Endometrial microvascular endothelial cells (primary cell): ENCODE measurements around the gene SSTR5. TPM values are rescaled to one million over a fixed set of nuclear protein-coding genes. Genes with fewer than 3 reads are reported as not detected.
"Not testable (repeated sequence)": the region's sequence is repeated elsewhere in the genome, so short reads cannot be mapped to it uniquely, and the experiment has no call there.

ENCODE experiments used
- in situ Hi-C: cut with HindIII; loops from 2 replicates; pipeline ENCODE4 v1.10.0; 2017; ENCODE audit warnings: low sequenced_read_pairs, low pct_unique_long_range_greater_than_20kb; ENCODE audit errors: inconsistent ontology term
- total RNA-seq: library from RNA; depleted of rRNA; stranded (reverse); fragments of >200 nt; gene quantifications from one replicate; pipeline ENCODE4 v1.2.3, GENCODE V29; 2015; ENCODE audit errors: inconsistent ontology term

Gene SSTR5
- not detected for total RNA-seq

DNA sequence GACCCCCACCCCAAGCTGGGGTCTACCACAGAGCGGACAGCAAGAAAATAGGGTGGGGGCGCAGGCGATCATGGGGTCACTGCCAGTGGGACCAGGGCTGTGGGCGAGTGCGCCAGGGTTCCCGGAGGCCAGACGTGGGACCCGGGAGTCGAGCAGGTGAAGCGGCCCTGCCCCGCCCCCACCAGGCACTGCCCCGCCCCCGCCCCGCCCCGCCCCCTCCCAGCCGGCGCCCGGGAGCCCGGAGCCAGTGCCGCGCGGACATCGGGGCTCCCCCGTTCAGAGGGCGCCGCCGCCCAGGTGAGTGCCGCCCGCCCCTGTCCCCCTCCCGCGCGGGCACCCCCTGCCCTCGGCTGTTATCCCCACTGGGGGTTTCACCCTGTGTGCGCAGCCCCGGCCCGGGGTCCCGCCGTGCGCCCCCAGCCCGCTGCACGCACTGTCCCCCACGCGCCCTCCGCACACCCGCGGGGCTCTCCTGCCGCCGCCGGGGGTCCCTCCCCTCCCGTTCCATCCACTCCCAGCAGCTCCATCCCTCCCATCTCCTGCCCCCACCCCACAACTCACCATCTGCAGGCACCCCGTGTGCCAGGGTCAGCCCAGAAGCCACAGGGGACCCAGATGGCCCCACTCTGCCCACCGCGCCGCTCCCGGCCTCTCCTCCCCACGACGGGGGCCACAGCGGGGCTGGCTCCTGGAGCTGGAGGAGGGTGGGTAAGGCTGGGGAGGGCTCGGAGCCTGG lies at the start of gene SSTR5:
SSTR5 (plus strand) TSS at position 222 of the 736 bp plus-strand sequence. CDS start 6,122 bp downstream, outside the sequence.
- in situ Hi-C loops = no loop called here

DNA sequence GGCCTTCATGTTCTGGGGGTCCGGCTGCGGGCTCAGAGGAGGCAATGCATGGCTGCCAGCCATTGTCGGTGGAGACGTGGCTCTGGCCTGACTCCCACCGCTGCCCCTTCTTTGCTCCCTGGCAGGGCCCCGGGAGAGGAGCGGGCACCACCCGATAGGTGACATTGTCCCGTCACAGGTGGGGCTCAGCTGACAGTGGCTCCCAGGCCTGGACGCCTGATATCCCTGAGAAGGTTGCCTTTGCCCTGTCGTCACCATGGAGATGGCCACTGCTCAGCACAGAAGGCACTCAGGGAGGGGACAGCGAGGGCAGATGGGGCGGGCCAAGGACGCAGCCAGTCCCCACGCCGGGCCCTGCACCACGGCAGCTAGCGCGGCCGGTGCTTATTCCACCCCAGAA lies 48.4 kb upstream of the SSTR5 start:
- in situ Hi-C loops = no loop called here

DNA sequence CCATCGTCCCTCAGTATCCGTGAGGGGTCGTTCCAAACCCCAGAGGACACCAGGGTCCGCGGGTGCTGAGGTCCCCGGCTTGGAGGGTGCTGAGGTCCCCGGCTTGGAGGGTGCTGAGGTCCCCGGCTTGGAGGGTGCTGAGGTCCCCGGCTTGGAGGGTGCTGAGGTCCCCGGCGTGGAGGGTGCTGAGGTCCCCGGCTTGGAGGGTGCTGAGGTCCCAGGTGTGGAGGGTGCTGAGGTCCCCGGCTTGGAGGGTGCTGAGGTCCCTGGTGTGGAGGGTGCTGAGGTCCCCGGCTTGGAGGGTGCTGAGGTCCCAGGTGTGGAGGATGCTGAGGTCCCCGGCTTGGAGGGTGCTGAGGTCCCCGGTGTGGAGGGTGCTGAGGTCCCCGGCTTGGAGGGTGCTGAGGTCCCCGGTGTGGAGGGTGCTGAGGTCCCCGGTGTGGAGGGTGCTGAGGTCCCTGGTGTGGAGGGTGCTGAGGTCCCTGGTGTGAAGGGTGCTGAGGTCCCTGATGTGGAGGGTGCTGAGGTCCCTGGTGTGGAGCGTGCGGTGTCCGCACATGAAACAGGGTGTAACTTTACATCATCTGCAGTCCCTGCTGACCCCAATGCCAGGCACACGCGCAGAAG lies 47.3 kb upstream of the SSTR5 start:
- in situ Hi-C loops = not testable (repeated sequence)

DNA sequence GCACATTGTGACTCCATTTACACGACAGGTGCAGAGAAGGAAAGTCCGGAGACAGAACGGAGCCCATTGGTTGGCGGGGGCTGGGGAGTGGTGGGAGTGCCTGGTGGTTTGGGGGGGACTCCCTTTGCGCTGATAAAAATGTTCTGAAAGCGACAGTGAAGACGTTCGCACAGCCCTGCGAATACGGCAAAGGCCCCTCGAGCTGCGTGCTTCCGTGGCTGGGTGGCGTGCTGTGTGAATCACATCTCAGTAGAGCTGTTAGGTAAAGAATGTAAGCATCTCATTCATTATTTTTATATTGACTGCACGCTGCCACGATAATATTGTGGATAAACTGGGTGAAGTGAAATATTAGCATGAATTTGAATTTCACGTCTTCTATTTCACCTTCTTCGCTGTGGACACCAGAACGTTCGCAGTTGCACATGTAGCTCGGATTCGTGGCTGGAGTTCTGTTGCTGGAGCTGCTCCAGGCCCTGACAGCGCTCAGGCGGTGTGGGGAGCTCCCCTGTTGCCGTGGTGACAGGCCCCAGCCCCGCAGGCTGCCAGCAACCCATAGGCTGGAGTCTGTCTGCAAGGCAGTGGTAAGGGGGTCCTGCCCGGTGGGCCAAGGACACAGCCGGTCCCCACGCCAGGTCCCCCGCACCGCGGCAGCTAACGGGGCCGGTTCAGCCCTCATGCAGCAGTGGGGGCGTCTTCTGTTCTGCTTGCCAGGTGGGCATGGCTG lies 46.3 kb upstream of the SSTR5 start:
- in situ Hi-C loops = no loop called here

DNA sequence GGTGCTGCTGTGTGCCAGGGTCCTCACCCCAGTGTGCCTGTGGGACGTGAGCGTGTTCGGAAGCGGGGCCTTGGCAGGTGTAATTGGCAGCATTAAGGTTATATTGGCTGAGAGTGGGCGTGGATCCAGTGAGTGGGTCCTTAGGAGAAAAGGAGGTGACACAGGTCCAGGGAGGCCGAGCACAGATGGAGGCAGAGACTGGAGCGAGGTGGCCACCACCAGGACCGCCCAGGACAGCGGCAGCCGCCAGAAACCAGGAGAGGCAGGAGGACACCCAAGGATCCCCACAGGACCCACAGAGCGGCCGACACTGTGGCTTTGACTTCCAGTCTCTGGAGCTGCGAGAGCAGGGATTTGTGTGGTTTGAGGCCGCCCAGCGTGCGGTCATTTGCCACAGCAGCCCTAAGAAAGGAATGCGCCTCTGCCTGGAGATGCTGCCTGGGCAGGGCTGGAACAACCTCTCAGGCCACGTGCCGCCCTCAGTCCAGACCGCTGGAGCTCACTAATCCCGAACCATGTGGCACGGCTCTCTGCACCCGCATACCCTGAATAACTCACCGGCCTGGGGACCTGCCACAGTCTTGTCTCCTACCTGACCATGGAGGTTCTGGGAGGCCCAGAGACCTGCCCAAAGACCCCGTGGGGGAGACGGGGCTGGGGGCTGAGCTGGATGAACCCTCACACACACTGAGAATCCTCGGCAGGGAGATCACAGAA lies 45.6 kb upstream of the SSTR5 start:
- in situ Hi-C loops = no loop called here

DNA sequence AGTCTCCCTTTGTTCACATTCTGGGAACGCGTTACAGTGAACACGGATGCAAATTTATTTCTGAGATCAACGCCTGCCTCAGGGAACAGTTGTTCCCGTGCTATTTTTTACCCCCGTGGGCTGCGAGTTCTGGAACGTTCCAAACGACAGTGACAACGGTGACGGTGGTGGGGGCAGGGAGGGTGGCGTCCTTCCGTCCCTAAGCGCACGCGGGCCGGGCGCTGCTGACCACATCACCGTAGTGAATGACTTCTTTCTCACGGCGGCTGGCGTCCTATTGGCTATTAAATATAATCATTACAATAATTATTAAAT lies 45.1 kb upstream of the SSTR5 start:
- in situ Hi-C loops = no loop called here

DNA sequence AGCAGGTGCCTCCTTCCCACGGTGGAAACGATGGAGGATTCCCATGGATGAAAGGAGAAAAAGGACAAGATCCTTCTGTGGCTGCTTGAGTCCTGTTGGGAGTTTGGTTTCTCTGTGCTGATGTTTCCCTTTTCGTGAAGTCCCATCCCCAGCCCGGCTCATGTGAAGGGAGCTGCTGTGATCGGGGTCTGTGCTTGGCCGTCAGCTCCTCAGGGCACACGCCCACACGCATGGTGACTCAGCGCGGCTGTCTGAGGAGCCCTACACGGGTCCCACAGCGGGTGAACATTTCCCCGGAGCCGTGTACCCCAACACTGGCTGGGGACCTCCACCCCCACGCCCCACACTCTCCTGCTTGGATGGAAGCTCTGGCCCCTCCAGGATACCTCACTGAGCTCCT lies 44.5 kb upstream of the SSTR5 start:
- in situ Hi-C loops = no loop called here

DNA sequence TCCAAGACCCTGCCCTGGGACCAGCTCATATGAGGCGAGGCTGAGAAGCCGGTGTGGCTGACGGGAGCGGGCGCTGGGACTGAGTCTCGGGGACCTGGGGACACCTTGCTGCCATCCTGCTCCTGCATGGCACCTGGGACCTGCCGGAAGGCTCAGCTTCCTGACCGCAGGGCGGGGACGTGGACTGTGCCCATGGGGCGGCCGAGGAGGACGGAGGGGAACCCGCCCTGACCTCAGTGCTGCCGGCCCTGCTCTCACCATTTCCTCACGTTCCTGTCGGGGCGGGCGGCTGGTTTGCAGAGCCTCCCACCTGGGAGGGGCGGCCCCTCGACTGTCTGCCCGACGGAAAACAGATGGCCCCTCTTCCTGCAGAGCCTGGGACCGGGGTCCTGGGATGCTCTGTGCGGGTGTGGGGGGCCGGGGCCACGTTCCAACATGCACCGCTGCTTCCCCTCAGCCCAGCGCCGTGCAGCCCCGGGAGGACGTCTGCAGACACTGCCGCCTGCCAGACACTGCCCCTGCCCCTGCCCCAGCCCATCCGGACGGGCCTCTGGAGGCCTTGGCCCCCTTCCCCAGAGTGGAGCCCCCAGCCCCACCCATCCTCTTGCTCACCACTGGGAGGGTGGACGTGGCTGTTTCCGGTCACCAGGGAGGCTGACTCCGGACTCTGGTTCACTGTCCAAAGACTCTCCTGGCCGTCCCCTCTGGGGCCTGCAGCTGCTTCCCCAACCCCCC lies 43.9 kb upstream of the SSTR5 start:
- in situ Hi-C loops = no loop called here

DNA sequence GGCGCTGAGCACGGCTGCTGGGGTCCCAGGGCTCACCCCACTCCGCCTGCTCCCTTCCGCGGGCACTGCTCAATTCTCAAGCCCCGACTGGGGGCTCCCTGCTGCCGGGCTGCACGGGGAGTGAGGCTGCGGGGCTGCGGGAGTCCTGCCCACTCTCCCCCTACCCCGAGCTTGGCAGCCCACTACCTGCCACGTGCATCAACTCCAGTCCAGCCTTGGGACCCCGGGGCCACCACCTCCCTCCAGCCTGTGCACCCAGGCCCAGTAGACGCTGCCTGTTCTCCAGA lies 43.3 kb upstream of the SSTR5 start:
- in situ Hi-C loops = no loop called here

DNA sequence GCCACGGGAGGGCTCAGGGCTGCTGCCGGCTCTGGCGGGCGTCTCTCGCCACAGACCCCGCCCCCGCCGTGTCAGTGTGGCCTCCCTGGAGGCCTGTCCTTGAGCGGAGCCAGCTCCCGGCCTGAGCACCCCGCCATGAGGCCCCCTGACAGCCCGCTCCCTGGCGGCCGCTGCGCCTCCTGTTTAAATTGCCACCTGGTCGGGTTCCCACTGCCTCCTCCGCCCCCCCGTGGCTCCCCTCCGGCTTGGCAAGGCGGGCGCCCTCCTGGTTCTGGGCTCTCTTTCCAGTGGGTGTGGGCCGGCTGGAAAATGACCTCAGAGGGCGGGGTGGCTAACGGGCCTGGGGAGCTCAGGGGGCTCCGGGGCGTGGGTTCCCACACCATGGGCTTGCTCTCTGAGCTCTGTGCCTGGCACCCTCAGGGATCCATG lies 42.1 kb upstream of the SSTR5 start:
- in situ Hi-C loops = no loop called here

DNA sequence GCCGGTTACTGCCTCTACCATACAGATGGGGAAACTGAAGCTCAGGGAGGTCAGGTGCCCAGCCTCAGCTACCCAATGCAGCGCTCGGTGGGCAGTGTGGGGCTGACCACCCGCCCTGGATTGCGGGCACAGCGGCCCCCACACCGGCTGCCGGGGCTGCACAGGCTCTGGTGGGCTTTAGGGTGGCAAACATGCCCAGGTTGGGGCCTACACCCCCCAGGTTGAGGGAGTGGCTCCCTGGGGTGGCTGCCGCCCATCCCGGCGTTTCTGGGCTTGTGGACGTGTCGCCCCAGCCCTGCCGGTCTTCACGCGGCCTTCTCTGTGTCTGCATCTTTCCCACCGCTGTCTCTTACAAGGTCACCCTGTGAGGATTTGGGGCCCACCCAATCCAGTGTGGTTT lies 40.9 kb upstream of the SSTR5 start:
- in situ Hi-C loops = no loop called here

DNA sequence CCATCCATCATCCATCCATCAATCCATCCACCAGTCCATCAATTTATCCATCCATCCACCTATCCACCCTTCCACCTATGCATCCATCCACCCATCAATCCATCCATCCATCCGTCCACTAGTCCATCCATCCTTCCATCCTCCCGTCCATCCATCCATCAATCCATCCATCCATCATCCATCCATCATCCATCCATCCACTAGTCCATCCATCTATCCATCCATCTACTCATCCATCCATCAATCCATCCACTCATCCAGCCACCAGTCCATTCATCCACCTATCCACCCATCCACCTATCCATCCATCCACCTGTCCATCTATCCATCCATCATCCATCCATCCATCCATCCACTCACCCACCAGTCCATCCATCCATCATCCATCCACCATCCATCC lies 39.9 kb upstream of the SSTR5 start:
- in situ Hi-C loops = no loop called here

DNA sequence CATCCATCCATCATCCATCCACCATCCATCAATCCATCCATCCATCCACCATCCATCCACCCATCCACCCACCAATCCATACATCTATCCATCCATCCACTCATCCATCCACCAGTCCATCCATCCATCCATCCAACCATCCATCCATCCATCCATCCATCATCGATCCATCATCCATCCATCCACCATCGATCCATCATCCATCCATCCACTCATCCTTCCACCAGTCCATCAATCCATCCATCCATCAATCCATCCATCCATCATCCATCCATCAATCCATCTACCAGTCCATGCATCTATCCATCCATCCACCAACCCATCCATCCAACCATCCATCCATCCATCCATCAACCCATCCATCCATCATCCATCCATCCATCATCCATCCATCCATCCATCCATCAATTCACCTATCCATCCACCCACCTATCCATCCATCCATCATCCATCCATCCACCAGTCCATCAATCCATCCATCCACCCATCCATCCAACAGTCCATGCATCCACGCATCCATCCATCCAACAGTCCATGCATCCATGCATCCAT lies 39.3 kb upstream of the SSTR5 start:
- in situ Hi-C loops = no loop called here

DNA sequence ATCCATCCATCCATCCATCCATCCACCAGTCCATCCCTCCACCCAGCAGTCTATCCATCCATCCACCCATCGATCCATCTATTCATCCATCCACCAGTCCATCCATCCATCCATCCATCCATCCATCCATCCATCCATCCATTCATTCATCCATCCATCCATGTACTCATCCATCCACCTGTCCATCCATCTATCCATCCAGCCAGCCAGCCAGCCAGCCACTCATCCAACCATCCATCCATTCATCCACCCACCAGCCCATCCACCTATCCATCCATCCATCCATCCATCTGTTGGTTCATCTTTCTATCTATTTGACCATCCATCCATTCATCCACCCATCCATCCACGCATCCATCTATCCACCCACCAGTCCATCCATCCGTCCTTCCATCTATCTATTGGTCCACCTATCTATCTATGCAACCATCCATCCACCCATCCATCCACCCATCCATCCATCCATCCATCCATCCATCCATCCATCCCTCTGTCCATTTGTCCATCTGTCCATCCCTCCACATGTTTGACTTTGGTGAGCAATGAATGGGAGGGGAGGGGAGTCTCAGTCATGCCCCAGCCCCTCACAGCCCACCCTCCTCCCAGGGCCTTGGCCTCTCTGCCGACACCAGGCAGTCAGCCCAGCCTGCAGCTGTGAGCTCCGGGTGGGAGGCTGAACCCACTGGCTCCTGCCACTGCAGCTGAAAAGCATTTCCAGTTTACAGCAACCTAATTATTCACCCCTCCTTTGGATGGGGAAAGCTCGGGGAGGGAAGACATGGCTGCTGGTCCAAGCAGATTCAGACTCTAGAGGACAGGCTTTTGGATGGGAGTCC lies 38.1 kb upstream of the SSTR5 start:
- in situ Hi-C loops = no loop called here

DNA sequence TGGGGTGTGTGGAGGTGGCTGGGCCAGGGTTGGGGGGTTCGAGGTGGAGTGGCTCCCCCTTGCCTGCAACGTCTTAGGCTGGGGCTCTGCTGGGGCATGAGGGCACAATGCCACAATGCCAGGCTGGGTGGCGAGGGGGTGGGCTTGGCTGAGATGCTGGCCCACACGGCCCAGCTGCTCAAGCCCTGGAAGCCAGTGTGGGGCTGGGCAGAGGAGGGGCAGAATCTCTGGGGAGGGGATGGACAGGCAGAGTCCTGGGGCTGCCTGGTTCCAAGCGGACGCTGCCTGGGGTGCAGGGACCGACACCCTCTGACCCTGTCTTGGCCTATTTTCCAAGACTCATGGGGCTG lies 37.5 kb upstream of the SSTR5 start:
- in situ Hi-C loops = no loop called here

DNA sequence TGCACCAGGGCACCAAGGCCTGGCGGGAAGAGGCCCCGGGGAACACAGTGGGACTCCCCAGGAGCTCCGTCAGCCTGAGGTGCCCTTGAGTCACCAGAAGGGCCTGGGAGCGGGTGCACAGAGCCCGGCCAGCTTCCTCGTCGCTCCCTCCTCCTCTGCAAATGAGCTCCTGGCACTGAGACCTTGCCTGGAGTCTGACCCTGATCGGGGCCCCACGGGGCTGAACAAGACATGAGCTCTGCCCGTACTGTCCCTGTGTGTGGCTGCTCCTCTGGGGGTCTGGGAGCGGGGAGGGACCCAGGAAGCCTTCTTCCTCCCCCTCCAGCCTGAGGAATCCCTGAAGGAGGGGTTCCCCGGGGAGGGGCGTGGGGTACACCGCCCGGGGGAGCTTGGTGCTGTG lies 36.4 kb upstream of the SSTR5 start:
- in situ Hi-C loops = no loop called here

DNA sequence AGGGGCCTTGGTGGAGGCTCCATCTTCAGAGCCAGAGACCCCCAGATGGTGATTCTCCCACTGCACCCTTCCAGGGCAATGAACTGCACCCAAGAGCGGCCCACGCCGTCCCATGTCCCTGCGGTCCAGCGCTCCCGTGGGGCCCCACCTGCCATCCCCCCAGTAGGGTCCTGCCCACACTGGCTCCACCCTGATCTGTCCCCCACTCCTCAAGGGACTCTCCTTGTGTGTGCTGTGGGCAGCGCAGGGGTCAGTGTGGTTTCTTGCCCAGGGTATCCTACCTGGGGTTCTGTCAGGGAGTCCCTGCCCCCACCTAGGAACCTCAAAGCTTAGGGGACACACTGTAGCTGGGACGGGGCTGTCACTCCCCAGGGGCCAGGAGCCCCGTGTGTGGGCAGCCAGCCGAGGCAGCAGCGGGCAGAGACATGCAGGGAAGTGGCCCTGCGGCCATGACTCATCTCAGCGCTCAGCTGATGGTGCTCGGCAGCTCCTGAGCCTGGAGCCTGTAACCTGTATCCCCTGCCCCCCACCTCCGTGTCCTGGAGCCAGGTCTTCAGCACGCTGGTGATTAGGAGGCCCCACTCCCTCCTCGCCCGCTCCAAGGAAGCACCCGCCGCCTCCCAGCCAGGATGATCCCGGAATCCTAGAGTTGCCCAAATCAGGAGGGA lies 35.7 kb upstream of the SSTR5 start:
- in situ Hi-C loops = no loop called here
